HepG2 (cell line): ENCODE results near the gene ZSCAN1. TPM values are rescaled to one million over a fixed set of nuclear protein-coding genes. Genes with fewer than 3 reads are reported as not detected.

Experiments used
- CREBL2 ChIP-seq: sonication (generic); formaldehyde crosslinking; IDR thresholded peaks from 2 replicates; pipeline ENCODE4 v1.8.1; 2023; ENCODE audit warnings: missing genetic modification reagents, mild to moderate bottlenecking, borderline replicate concordance
- FUBP1 ChIP-seq: sonication (generic); formaldehyde crosslinking; IDR thresholded peaks from 2 replicates; pipeline ENCODE4 v1.5.1; 2020; ENCODE audit warnings: missing genetic modification reagents, mild to moderate bottlenecking, borderline replicate concordance
- IKZF5 ChIP-seq: IDR thresholded peaks from 2 replicates; pipeline ENCODE4 v1.6.1; 2018; ENCODE audit warnings: missing genetic modification reagents, mild to moderate bottlenecking, missing compliant biosample characterization
- IRX3 ChIP-seq: sonication (generic); formaldehyde crosslinking; IDR thresholded peaks from 2 replicates; pipeline ENCODE4 v1.8.1; 2023; ENCODE audit warnings: mild to moderate bottlenecking, low read depth, missing genetic modification reagents, borderline replicate concordance
- PAF1 ChIP-seq: IDR thresholded peaks from 2 replicates; pipeline ENCODE4 v1.6.1; 2016; ENCODE audit warnings: missing genetic modification reagents, missing compliant biosample characterization
- SNRNP70 ChIP-seq: fragments of 200-400 bp; formaldehyde crosslinking; IDR thresholded peaks from 2 replicates; pipeline ENCODE4 v1.6.1; 2017; ENCODE audit warnings: mild to moderate bottlenecking, low read depth, low read length, moderate library complexity
- SYNCRIP ChIP-seq: fragments of 200-400 bp; formaldehyde crosslinking; IDR thresholded peaks from 2 replicates; pipeline ENCODE4 v1.6.1; 2018; ENCODE audit warnings: mild to moderate bottlenecking, low read depth, low read length; ENCODE audit not compliant: insufficient read depth
- TGIF2 ChIP-seq: IDR thresholded peaks from 2 replicates; pipeline ENCODE4 v1.6.1; 2016; ENCODE audit warnings: control low read depth, missing compliant biosample characterization
- YEATS4 ChIP-seq: sonication (generic); formaldehyde crosslinking; IDR thresholded peaks from 2 replicates; pipeline ENCODE4 v1.4.0; 2020; ENCODE audit warnings: missing genetic modification reagents, borderline replicate concordance
- ZNF773 ChIP-seq: sonication (generic); formaldehyde crosslinking; IDR thresholded peaks from 2 replicates; pipeline ENCODE4 v1.4.0; 2020; ENCODE audit warnings: missing genetic modification reagents, borderline replicate concordance
- polyA plus RNA-seq, 8 experiments: library from polyadenylated mRNA; depleted of rRNA in 3 of 8; stranded (reverse) in 7 of 8; unstranded in 1 of 8; fragments of >200 nt; fragmentation: Illumina TruSeq in 4 of 8; extraction: Trizol in 4 of 8; gene quantifications; 2 replicates each; pipeline versions ENCODE4 v1.2.1 to v1.2.3, GENCODE V29; 2011 to 2016; ENCODE audit warnings: low read depth in 4 of 8, missing spikeins in 1 of 8, mixed read lengths in 1 of 8; ENCODE audit not compliant: insufficient read depth in 1 of 8
- total RNA-seq, 5 experiments: library from RNA; depleted of rRNA; stranded (reverse); fragments of >200 nt; fragmentation: Illumina TruSeq; extraction: Trizol; gene quantifications; 2 replicates each; pipeline ENCODE4 v1.2.3, GENCODE V29; 2016; ENCODE audit warnings: low read depth in 1 of 5
- TF ChIP-seq, protein P1 (sequence below): sonication (generic); formaldehyde crosslinking; IDR thresholded peaks from 2 replicates; pipeline ENCODE4 v1.4.0; 2020; ENCODE audit warnings: missing genetic modification reagents
- TF ChIP-seq, protein P2 (sequence below): sonication (generic); formaldehyde crosslinking; IDR thresholded peaks from 2 replicates; pipeline ENCODE4 v1.4.0; 2020; ENCODE audit warnings: missing genetic modification reagents, borderline replicate concordance
- TF ChIP-seq, protein P3 (sequence below): sonication (generic); formaldehyde crosslinking; IDR thresholded peaks from 2 replicates; pipeline ENCODE4 v1.9.0; 2021; ENCODE audit warnings: missing genetic modification reagents, borderline replicate concordance

The ZSCAN1 gene
- total and polyA plus RNA-seq, 2 of the 13 experiments (the other 11 are each of a cell fraction or from before 2014, with no cell fraction given) = not detected

GRCh38 chr19:58096884-58097283, 63.1 kb downstream of the ZSCAN1 start (continued):
- TF ChIP-seq FUBP1 (CRISPR knock-in tag) (no peak), IRX3 (CRISPR knock-in tag) (no peak), YEATS4 (CRISPR knock-in tag) (no peak), IKZF5 (CRISPR knock-in tag) (no peak), SYNCRIP (no peak), PAF1 (CRISPR knock-in tag) (no peak), TGIF2 (CRISPR knock-in tag) (no peak), SNRNP70 (no peak), ZNF773 (CRISPR knock-in tag) (no peak), CREBL2 (CRISPR knock-in tag) (no peak)
- TF ChIP-seq, protein P1, sequence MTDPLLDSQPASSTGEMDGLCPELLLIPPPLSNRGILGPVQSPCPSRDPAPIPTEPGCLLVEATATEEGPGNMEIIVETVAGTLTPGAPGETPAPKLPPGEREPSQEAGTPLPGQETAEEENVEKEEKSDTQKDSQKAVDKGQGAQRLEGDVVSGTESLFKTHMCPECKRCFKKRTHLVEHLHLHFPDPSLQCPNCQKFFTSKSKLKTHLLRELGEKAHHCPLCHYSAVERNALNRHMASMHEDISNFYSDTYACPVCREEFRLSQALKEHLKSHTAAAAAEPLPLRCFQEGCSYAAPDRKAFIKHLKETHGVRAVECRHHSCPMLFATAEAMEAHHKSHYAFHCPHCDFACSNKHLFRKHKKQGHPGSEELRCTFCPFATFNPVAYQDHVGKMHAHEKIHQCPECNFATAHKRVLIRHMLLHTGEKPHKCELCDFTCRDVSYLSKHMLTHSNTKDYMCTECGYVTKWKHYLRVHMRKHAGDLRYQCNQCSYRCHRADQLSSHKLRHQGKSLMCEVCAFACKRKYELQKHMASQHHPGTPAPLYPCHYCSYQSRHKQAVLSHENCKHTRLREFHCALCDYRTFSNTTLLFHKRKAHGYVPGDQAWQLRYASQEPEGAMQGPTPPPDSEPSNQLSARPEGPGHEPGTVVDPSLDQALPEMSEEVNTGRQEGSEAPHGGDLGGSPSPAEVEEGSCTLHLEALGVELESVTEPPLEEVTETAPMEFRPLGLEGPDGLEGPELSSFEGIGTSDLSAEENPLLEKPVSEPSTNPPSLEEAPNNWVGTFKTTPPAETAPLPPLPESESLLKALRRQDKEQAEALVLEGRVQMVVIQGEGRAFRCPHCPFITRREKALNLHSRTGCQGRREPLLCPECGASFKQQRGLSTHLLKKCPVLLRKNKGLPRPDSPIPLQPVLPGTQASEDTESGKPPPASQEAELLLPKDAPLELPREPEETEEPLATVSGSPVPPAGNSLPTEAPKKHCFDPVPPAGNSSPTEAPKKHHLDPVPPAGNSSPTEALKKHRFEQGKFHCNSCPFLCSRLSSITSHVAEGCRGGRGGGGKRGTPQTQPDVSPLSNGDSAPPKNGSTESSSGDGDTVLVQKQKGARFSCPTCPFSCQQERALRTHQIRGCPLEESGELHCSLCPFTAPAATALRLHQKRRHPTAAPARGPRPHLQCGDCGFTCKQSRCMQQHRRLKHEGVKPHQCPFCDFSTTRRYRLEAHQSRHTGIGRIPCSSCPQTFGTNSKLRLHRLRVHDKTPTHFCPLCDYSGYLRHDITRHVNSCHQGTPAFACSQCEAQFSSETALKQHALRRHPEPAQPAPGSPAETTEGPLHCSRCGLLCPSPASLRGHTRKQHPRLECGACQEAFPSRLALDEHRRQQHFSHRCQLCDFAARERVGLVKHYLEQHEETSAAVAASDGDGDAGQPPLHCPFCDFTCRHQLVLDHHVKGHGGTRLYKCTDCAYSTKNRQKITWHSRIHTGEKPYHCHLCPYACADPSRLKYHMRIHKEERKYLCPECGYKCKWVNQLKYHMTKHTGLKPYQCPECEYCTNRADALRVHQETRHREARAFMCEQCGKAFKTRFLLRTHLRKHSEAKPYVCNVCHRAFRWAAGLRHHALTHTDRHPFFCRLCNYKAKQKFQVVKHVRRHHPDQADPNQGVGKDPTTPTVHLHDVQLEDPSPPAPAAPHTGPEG (CRISPR knock-in tag) = no peak
- TF ChIP-seq, protein P2, sequence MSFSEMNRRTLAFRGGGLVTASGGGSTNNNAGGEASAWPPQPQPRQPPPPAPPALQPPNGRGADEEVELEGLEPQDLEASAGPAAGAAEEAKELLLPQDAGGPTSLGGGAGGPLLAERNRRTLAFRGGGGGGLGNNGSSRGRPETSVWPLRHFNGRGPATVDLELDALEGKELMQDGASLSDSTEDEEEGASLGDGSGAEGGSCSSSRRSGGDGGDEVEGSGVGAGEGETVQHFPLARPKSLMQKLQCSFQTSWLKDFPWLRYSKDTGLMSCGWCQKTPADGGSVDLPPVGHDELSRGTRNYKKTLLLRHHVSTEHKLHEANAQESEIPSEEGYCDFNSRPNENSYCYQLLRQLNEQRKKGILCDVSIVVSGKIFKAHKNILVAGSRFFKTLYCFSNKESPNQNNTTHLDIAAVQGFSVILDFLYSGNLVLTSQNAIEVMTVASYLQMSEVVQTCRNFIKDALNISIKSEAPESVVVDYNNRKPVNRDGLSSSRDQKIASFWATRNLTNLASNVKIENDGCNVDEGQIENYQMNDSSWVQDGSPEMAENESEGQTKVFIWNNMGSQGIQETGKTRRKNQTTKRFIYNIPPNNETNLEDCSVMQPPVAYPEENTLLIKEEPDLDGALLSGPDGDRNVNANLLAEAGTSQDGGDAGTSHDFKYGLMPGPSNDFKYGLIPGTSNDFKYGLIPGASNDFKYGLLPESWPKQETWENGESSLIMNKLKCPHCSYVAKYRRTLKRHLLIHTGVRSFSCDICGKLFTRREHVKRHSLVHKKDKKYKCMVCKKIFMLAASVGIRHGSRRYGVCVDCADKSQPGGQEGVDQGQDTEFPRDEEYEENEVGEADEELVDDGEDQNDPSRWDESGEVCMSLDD (CRISPR knock-in tag) = no peak
- TF ChIP-seq, protein P3, sequence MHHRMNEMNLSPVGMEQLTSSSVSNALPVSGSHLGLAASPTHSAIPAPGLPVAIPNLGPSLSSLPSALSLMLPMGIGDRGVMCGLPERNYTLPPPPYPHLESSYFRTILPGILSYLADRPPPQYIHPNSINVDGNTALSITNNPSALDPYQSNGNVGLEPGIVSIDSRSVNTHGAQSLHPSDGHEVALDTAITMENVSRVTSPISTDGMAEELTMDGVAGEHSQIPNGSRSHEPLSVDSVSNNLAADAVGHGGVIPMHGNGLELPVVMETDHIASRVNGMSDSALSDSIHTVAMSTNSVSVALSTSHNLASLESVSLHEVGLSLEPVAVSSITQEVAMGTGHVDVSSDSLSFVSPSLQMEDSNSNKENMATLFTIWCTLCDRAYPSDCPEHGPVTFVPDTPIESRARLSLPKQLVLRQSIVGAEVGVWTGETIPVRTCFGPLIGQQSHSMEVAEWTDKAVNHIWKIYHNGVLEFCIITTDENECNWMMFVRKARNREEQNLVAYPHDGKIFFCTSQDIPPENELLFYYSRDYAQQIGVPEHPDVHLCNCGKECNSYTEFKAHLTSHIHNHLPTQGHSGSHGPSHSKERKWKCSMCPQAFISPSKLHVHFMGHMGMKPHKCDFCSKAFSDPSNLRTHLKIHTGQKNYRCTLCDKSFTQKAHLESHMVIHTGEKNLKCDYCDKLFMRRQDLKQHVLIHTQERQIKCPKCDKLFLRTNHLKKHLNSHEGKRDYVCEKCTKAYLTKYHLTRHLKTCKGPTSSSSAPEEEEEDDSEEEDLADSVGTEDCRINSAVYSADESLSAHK (CRISPR knock-in tag) = no peak
- TF ChIP-seq, all 625 proteins: peak for 0
